WTC11 (cell line): Measurements from ENCODE around the gene INHBC. TPM values are rescaled to one million over a fixed set of nuclear protein-coding genes. Genes with fewer than 3 reads are reported as not detected.
A peak's percentile ranks its signal among the peaks of the same experiment; 100 is the strongest.

Source experiments
- ATAC-seq: fragments of 200-7000 bp; cut with Tn5 transposase; 2 replicates; pipeline ENCODE4 v1.10.0; 2021; ENCODE audit warnings: mild to moderate bottlenecking, moderate library complexity
- CTCF ChIA-PET: fragments of 300-600 bp; sonication (Branson Sonifier 250); formaldehyde crosslinking; loops from one replicate; lab custom pipeline; 2021; ENCODE audit warnings: antibody characterized with exemption; lab: Charles Lee
- POLR2A ChIA-PET: fragments of 350-600 bp; sonication (Branson Sonifier 250); formaldehyde crosslinking; loops from one replicate; lab custom pipeline; 2021; ENCODE audit warnings: antibody characterized with exemption; lab: Charles Lee
- DNase-seq: peaks from one replicate; pipeline ENCODE4 v3.0.0; 2021; ENCODE audit warnings: low spot score
- H3K27ac Mint-ChIP-seq: 2 replicates; pipeline ENCODE4 v1.8.0; 2021; ENCODE audit warnings: mixed read lengths
- H3K27me3 Mint-ChIP-seq: 2 replicates; pipeline ENCODE4 v1.8.0; 2021; ENCODE audit warnings: low read depth, mild to moderate bottlenecking, moderate library complexity, mixed read lengths
- H3K36me3 Mint-ChIP-seq: 2 replicates; pipeline ENCODE4 v1.8.0; 2021; ENCODE audit warnings: mixed read lengths
- H3K4me1 Mint-ChIP-seq: 2 replicates; pipeline ENCODE4 v1.8.0; 2022; ENCODE audit warnings: mixed read lengths
- H3K4me3 Mint-ChIP-seq: 2 replicates; pipeline ENCODE4 v1.8.0; 2021; ENCODE audit warnings: mild to moderate bottlenecking, moderate library complexity, mixed read lengths
- H3K9me3 Mint-ChIP-seq: 2 replicates; pipeline ENCODE4 v1.8.0; 2021; ENCODE audit warnings: mixed read lengths
- ATF1 ChIP-seq: sonication (generic); formaldehyde crosslinking; IDR thresholded peaks from 2 replicates; pipeline ENCODE4 v1.8.1; 2023; ENCODE audit warnings: mild to moderate bottlenecking, moderate library complexity, missing genetic modification reagents
- CREB1 ChIP-seq: sonication (generic); formaldehyde crosslinking; IDR thresholded peaks from 2 replicates; pipeline ENCODE4 v1.8.0; 2023; ENCODE audit warnings: mild to moderate bottlenecking, missing genetic modification reagents
- ETV6 ChIP-seq: sonication (generic); formaldehyde crosslinking; IDR thresholded peaks from 2 replicates; pipeline ENCODE4 v1.8.1; 2022; ENCODE audit warnings: mild to moderate bottlenecking, missing genetic modification reagents
- FOXK1 ChIP-seq: sonication (generic); formaldehyde crosslinking; IDR thresholded peaks from 2 replicates; pipeline ENCODE4 v1.8.0; 2022; ENCODE audit warnings: mild to moderate bottlenecking, moderate library complexity, missing genetic modification reagents
- GRHL2 ChIP-seq: fragments of 250-450 bp; sonication (Bioruptor Pico); IDR thresholded peaks from 2 replicates; pipeline ENCODE4 v1.8.0; 2022; ENCODE audit warnings: mild to moderate bottlenecking, moderate library complexity; ENCODE audit not compliant: insufficient replicate concordance, severe bottlenecking
- NR1H2 ChIP-seq: sonication (generic); formaldehyde crosslinking; IDR thresholded peaks from 2 replicates; pipeline ENCODE4 v1.9.0; 2021; ENCODE audit warnings: mild to moderate bottlenecking, moderate library complexity, missing genetic modification reagents
- PRRX2 ChIP-seq: fragments of 250-450 bp; sonication (Bioruptor Pico); IDR thresholded peaks from 2 replicates; pipeline ENCODE4 v1.8.0; 2021; ENCODE audit warnings: mild to moderate bottlenecking
- RELA ChIP-seq: sonication (generic); formaldehyde crosslinking; IDR thresholded peaks from 2 replicates; pipeline ENCODE4 v1.8.1; 2022; ENCODE audit warnings: missing genetic modification reagents, mild to moderate bottlenecking, borderline replicate concordance
- SOX15 ChIP-seq: fragments of 250-450 bp; sonication (Bioruptor Pico); IDR thresholded peaks from 2 replicates; pipeline ENCODE4 v1.9.0; 2021; ENCODE audit warnings: mild to moderate bottlenecking
- SP1 ChIP-seq: sonication (generic); formaldehyde crosslinking; conservative IDR thresholded peaks from 2 replicates; pipeline ENCODE4 v1.8.1; 2022; ENCODE audit warnings: missing genetic modification reagents
- ZNF138 ChIP-seq: sonication (generic); formaldehyde crosslinking; conservative IDR thresholded peaks from 2 replicates; pipeline ENCODE4 v1.8.1; 2022; ENCODE audit warnings: mild to moderate bottlenecking, moderate library complexity, missing genetic modification reagents
- ZNF317 ChIP-seq: sonication (generic); formaldehyde crosslinking; IDR thresholded peaks from 2 replicates; pipeline ENCODE4 v1.8.1; 2023; ENCODE audit warnings: low read depth, mild to moderate bottlenecking, moderate library complexity, missing genetic modification reagents, borderline replicate concordance
- ZNF396 ChIP-seq: fragments of 250-450 bp; sonication (Bioruptor Pico); IDR thresholded peaks from 2 replicates; pipeline ENCODE4 v1.8.0; 2021; ENCODE audit warnings: mild to moderate bottlenecking, moderate library complexity, borderline replicate concordance
- ZNF416 ChIP-seq: fragments of 250-450 bp; sonication (Bioruptor Pico); IDR thresholded peaks from 2 replicates; pipeline ENCODE4 v1.9.0; 2021; ENCODE audit warnings: mild to moderate bottlenecking, inconsistent platforms
- total RNA-seq: library from RNA; stranded (reverse); gene quantifications from 3 replicates; pipeline ENCODE4 v1.2.3, GENCODE V29; 2021
- TF ChIP-seq, protein P1 (sequence below): fragments of 250-450 bp; sonication (Bioruptor Pico); IDR thresholded peaks from 2 replicates; pipeline ENCODE4 v1.9.0; 2021; ENCODE audit warnings: moderate library complexity, mild to moderate bottlenecking, inconsistent platforms, borderline replicate concordance
- TF ChIP-seq, protein P2 (sequence below): fragments of 250-450 bp; sonication (Bioruptor Pico); IDR thresholded peaks from 2 replicates; pipeline ENCODE4 v2.1.2; 2022; ENCODE audit warnings: mild to moderate bottlenecking, moderate library complexity
- TF ChIP-seq, protein P3 (sequence below): fragments of 250-450 bp; sonication (Bioruptor Pico); IDR thresholded peaks from 2 replicates; pipeline ENCODE4 v1.9.0; 2021; ENCODE audit warnings: mild to moderate bottlenecking
- TF ChIP-seq, protein P4 (sequence below): fragments of 250-450 bp; sonication (Bioruptor Pico); IDR thresholded peaks from 2 replicates; pipeline ENCODE4 v1.9.0; 2021; ENCODE audit warnings: mild to moderate bottlenecking, borderline replicate concordance
- TF ChIP-seq, protein P5 (sequence below): sonication (generic); formaldehyde crosslinking; IDR thresholded peaks from 2 replicates; pipeline ENCODE4 v1.8.1; 2023; ENCODE audit warnings: mild to moderate bottlenecking, missing genetic modification reagents, borderline replicate concordance

Gene INHBC
- total RNA-seq, 1 experiment from 2014 or later: 0.20 TPM

DNA sequence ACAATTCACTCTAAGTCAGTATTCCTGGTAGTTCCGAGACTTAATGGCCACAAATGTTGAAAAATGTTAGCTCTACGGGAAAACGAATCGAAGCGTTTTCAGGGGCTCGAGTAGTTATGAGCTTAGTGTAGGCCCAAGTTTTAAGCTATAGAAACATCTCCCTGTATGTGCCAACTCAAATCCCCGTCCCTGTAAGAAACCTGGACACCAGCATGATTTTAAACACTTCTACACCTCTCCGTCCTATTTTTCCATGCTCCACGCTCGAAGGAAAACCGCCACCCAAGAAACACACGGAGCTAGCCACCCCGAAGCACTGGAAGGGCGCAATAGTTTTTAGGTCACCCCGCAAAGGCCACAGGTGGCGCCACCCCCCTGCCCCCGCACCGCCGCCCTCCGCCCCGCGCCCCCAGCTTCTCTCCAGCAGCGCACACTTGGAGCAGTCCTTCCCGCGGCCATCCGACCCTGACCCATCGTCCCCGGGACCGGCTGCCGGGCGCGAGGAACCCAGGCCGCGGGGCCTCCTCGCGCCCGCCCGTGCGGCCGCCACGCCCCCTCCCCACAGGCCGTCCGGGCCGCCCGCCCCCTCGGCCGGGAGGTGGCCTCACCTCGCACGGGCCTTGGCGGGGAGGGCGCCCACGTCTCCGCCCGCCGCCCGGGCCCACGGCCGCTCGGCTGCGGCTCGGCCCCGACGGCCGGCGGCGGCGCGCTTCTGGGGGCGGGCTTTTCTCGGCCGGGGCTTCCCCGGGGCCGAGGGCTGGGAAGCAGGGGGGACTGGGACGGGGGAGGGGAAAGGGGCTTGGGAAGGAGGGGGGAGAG, 4.3 kb upstream of the INHBC start:
- H3K27ac Mint-ChIP-seq: peak overlapping the region; percentile 96
- no peaks in the 10 kb centered on the region for H3K36me3 Mint-ChIP-seq
- DNase-seq (peak; percentile 61), ATAC-seq (peak; percentile 52)
- peak overlapping the region; percentile 88 for H3K4me3 Mint-ChIP-seq
- peaks cover 25% of the 10 kb centered on the region for H3K4me1 Mint-ChIP-seq
- no peaks in the 10 kb centered on the region; the same call in 1 of the 2 replicates for H3K27me3 Mint-ChIP-seq
- POLR2A ChIA-PET: interaction anchor here (0.7 to 1.2 kb wide), 4 partner anchors 23 to 123 kb away, joined by 3 to 9 read pairs (median 6); partner anchors contain the start of genes GLI1 and INHBE
- no peaks in the 10 kb centered on the region for H3K9me3 Mint-ChIP-seq
- CTCF ChIA-PET: interaction anchor here (0.6 to 3.4 kb wide), 14 partner anchors 9 to 429 kb away, joined by 3 to 23 read pairs (median 4); partner anchors contain the start of genes GLI1 and INHBE
- TF ChIP-seq, protein P1, sequence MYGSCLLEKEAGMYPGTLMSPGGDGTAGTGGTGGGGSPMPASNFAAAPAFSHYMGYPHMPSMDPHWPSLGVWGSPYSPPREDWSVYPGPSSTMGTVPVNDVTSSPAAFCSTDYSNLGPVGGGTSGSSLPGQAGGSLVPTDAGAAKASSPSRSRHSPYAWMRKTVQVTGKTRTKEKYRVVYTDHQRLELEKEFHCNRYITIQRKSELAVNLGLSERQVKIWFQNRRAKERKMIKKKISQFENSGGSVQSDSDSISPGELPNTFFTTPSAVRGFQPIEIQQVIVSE (CRISPR knock-in tag): no peak
- TF ChIP-seq SP1: peak; percentile 1; the same call in 1 of the 2 replicates

DNA sequence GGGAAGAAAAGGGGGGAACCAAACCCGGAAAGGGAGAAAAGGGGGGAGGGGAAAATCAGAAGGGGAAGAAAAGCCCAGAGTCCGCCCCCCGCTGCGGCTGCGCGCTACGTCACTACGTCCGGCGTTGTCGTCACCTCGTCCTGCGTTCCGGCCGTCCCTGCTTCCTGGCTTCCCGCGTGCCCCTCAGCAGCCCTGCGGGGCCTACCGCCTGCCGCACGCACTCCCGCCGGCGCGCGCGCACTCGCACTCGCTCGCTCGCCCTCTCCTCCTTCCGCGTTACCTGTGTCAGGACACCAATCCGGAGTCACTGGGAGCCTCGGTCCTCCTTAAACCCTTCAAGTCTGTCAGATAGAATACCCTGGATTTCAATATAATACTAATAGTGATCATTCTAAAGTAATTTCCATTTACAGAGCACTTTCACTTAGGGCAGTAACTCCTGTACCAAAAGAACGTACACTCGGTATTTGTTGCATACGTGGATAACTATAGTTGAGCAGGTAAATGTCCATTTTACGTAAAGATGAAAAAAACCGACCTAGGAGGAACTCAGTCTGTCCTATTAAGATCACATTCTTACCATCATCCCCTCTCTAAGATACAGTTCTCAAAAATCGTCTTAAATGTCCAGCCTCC, 3.5 kb upstream of the INHBC start, which contains the start of gene R3HDM2:
R3HDM2 (minus strand) TSS at position 113 of the 636 bp plus-strand sequence. CDS start 120,615 bp downstream, outside the sequence.
- no peaks in the 10 kb centered on the region for H3K36me3 Mint-ChIP-seq
- H3K9me3 Mint-ChIP-seq: no peaks in the 10 kb centered on the region
- ChIA-PET CTCF (interaction anchor here (1.3 to 1.9 kb wide), 2 partner anchors 28 to 123 kb away, joined by 5 to 13 read pairs; partner anchors contain the start of gene GLI1), POLR2A (no interaction called here)
- H3K4me3 Mint-ChIP-seq: peak within 1 kb of the TSS; percentile 88
- no peaks in the 10 kb centered on the region; the same call in 1 of the 2 replicates for H3K27me3 Mint-ChIP-seq
- H3K27ac Mint-ChIP-seq: peak within 1 kb of the TSS; percentile 96
- DNase-seq: peak; percentile 95
- H3K4me1 Mint-ChIP-seq: peaks cover 25% of the 10 kb centered on the region
- peak; percentile 92 for ATAC-seq
- TF ChIP-seq CREB1 (CRISPR knock-in tag): no peak
- TF ChIP-seq ATF1 (CRISPR knock-in tag): no peak
- TF ChIP-seq, protein P1 (CRISPR knock-in tag): no peak
- TF ChIP-seq NR1H2 (CRISPR knock-in tag): no peak
- no peak for TF ChIP-seq SOX15 (CRISPR knock-in tag)
- TF ChIP-seq ZNF138: no peak
- no peak for TF ChIP-seq GRHL2
- TF ChIP-seq ZNF396 (CRISPR knock-in tag): no peak
- TF ChIP-seq ETV6 (CRISPR knock-in tag): peak; percentile 93
- TF ChIP-seq FOXK1: peak; percentile 80
- TF ChIP-seq, protein P2, sequence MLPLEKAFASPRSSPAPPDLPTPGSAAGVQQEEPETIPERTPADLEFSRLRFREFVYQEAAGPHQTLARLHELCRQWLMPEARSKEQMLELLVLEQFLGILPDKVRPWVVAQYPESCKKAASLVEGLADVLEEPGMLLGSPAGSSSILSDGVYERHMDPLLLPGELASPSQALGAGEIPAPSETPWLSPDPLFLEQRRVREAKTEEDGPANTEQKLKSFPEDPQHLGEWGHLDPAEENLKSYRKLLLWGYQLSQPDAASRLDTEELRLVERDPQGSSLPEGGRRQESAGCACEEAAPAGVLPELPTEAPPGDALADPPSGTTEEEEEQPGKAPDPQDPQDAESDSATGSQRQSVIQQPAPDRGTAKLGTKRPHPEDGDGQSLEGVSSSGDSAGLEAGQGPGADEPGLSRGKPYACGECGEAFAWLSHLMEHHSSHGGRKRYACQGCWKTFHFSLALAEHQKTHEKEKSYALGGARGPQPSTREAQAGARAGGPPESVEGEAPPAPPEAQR (CRISPR knock-in tag): no peak
- TF ChIP-seq, protein P3, sequence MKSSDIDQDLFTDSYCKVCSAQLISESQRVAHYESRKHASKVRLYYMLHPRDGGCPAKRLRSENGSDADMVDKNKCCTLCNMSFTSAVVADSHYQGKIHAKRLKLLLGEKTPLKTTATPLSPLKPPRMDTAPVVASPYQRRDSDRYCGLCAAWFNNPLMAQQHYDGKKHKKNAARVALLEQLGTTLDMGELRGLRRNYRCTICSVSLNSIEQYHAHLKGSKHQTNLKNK (CRISPR knock-in tag): no peak
- TF ChIP-seq, protein P4, sequence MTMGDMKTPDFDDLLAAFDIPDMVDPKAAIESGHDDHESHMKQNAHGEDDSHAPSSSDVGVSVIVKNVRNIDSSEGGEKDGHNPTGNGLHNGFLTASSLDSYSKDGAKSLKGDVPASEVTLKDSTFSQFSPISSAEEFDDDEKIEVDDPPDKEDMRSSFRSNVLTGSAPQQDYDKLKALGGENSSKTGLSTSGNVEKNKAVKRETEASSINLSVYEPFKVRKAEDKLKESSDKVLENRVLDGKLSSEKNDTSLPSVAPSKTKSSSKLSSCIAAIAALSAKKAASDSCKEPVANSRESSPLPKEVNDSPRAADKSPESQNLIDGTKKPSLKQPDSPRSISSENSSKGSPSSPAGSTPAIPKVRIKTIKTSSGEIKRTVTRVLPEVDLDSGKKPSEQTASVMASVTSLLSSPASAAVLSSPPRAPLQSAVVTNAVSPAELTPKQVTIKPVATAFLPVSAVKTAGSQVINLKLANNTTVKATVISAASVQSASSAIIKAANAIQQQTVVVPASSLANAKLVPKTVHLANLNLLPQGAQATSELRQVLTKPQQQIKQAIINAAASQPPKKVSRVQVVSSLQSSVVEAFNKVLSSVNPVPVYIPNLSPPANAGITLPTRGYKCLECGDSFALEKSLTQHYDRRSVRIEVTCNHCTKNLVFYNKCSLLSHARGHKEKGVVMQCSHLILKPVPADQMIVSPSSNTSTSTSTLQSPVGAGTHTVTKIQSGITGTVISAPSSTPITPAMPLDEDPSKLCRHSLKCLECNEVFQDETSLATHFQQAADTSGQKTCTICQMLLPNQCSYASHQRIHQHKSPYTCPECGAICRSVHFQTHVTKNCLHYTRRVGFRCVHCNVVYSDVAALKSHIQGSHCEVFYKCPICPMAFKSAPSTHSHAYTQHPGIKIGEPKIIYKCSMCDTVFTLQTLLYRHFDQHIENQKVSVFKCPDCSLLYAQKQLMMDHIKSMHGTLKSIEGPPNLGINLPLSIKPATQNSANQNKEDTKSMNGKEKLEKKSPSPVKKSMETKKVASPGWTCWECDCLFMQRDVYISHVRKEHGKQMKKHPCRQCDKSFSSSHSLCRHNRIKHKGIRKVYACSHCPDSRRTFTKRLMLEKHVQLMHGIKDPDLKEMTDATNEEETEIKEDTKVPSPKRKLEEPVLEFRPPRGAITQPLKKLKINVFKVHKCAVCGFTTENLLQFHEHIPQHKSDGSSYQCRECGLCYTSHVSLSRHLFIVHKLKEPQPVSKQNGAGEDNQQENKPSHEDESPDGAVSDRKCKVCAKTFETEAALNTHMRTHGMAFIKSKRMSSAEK: 0 out of 2 replicates have a peak, but pooled peaks have one; percentile 21
- TF ChIP-seq RELA (CRISPR knock-in tag): no peak
- TF ChIP-seq, protein P5, sequence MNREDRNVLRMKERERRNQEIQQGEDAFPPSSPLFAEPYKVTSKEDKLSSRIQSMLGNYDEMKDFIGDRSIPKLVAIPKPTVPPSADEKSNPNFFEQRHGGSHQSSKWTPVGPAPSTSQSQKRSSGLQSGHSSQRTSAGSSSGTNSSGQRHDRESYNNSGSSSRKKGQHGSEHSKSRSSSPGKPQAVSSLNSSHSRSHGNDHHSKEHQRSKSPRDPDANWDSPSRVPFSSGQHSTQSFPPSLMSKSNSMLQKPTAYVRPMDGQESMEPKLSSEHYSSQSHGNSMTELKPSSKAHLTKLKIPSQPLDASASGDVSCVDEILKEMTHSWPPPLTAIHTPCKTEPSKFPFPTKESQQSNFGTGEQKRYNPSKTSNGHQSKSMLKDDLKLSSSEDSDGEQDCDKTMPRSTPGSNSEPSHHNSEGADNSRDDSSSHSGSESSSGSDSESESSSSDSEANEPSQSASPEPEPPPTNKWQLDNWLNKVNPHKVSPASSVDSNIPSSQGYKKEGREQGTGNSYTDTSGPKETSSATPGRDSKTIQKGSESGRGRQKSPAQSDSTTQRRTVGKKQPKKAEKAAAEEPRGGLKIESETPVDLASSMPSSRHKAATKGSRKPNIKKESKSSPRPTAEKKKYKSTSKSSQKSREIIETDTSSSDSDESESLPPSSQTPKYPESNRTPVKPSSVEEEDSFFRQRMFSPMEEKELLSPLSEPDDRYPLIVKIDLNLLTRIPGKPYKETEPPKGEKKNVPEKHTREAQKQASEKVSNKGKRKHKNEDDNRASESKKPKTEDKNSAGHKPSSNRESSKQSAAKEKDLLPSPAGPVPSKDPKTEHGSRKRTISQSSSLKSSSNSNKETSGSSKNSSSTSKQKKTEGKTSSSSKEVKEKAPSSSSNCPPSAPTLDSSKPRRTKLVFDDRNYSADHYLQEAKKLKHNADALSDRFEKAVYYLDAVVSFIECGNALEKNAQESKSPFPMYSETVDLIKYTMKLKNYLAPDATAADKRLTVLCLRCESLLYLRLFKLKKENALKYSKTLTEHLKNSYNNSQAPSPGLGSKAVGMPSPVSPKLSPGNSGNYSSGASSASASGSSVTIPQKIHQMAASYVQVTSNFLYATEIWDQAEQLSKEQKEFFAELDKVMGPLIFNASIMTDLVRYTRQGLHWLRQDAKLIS: no peak
- no peak for TF ChIP-seq ZNF416 (CRISPR knock-in tag)
- TF ChIP-seq ZNF317: no peak
- TF ChIP-seq PRRX2: no peak
